HepG2 (cell line): ENCODE measurements around the gene DDX53. TPM values are rescaled to one million over a fixed set of nuclear protein-coding genes. Genes with fewer than 3 reads are reported as not detected.

Experiments used
- ATAC-seq: fragments of 200-7000 bp; cut with Tn5 transposase; 3 replicates; pipeline ENCODE4 v1.9.1; 2020; ENCODE audit warnings: mild to moderate bottlenecking, moderate library complexity
- BruUV-seq: library from RNA; stranded (reverse); fragments of 400-500 nt; replicated peaks from 2 replicates; lab custom pipeline; 2021; lab: Mats Ljungman, UMichigan
- CTCF ChIA-PET: fragments of 300-600 bp; formaldehyde crosslinking; extraction: SDS; loops from one replicate; lab custom pipeline; 2021; ENCODE audit warnings: low total read pairs, inconsistent platforms, low intra/inter-chr PET ratio; lab: Yijun Ruan, JAX
- POLR2A ChIA-PET: fragments of 350-600 bp; sonication (Branson Sonifier 250); formaldehyde crosslinking; loops from one replicate; lab custom pipeline; 2020; ENCODE audit warnings: antibody characterized with exemption, inconsistent platforms; lab: Yijun Ruan, JAX
- DNase-seq: peaks from one replicate; pipeline ENCODE4 v3.0.0-alpha.2; 2015; ENCODE audit warnings: low spot score
- FAIRE-seq: peaks from 3 replicates; lab custom pipeline; 2011; peaks lifted over from hg19 to GRCh38; lab: Jason Lieb, UNC
- H2AFZ ChIP-seq: one replicate; pipeline ENCODE4 v1.6.1; 2011; ENCODE audit warnings: low read length, inconsistent platforms
- H3K27ac ChIP-seq: fragments of 300-600 bp; 3 replicates; pipeline ENCODE4 v1.8.0; 2011; ENCODE audit warnings: mixed run types, mild to moderate bottlenecking, mixed read lengths, low read length, inconsistent platforms; ENCODE audit not compliant: insufficient read depth; ENCODE audit errors: extremely low read length
- H3K27me3 ChIP-seq, 2 experiments: fragments of 200-600 bp in 1 of 2; 2 replicates in 1 of 2; 3 replicates in 1 of 2; pipeline versions ENCODE4 v1.6.0 to v1.8.0; 2011; ENCODE audit warnings: low read length in 2 of 2, mild to moderate bottlenecking in 2 of 2, moderate library complexity in 2 of 2, inconsistent platforms in 1 of 2; ENCODE audit not compliant: insufficient read depth in 2 of 2, control insufficient read depth in 1 of 2
- H3K36me3 ChIP-seq, 2 experiments: fragments of 200-600 bp in 1 of 2; replicated peaks in 1 of 2; 2 replicates in 1 of 2; 3 replicates in 1 of 2; pipeline versions ENCODE4 v1.5.1 to v1.8.0; 2011; ENCODE audit warnings: low read length in 2 of 2, inconsistent platforms in 1 of 2; ENCODE audit not compliant: insufficient read depth in 2 of 2, control insufficient read depth in 1 of 2
- H3K4me1 ChIP-seq: 2 replicates; pipeline ENCODE4 v1.5.1; 2012; ENCODE audit warnings: low read length, inconsistent platforms; ENCODE audit not compliant: insufficient read depth
- H3K4me2 ChIP-seq: 2 replicates; pipeline ENCODE4 v1.6.0; 2011; ENCODE audit warnings: low read depth, low read length, inconsistent platforms
- H3K4me3 ChIP-seq, 3 experiments: fragments of 200-600 bp in 1 of 3; sonication (generic), shearing (Covaris generic) in 1 of 3; replicated peaks in 1 of 3; 2 replicates each; pipeline ENCODE4 v1.5.1; 2011 to 2016; ENCODE audit warnings: low read length in 3 of 3, inconsistent platforms in 2 of 3, low read depth in 2 of 3, mild to moderate bottlenecking in 2 of 3, control low read depth in 1 of 3, mixed read lengths in 1 of 3; ENCODE audit not compliant: insufficient read depth in 1 of 3
- H3K79me2 ChIP-seq: one replicate; pipeline ENCODE4 v1.6.1; 2011; ENCODE audit warnings: low read length, inconsistent platforms; ENCODE audit not compliant: insufficient read depth
- H3K9ac ChIP-seq: 2 replicates; pipeline ENCODE4 v1.6.0; 2011; ENCODE audit warnings: mild to moderate bottlenecking, low read depth, low read length, inconsistent platforms; ENCODE audit not compliant: insufficient read depth
- H3K9me3 ChIP-seq: 2 replicates; pipeline ENCODE4 v1.5.1; 2012; ENCODE audit warnings: mild to moderate bottlenecking, low read length
- H4K20me1 ChIP-seq: 2 replicates; pipeline ENCODE4 v1.6.0; 2011; ENCODE audit warnings: inconsistent platforms, mild to moderate bottlenecking, low read length, moderate library complexity; ENCODE audit not compliant: insufficient read depth
- HNF4A ChIP-seq: sonication (generic); formaldehyde crosslinking; IDR thresholded peaks from 2 replicates; pipeline ENCODE4 v1.4.0; 2020; ENCODE audit warnings: missing genetic modification reagents
- ZNF33A ChIP-seq: sonication (generic); formaldehyde crosslinking; IDR thresholded peaks from 2 replicates; pipeline ENCODE4 v1.5.1; 2020; ENCODE audit warnings: missing genetic modification reagents, mild to moderate bottlenecking, moderate library complexity, borderline replicate concordance
- ZNF446 ChIP-seq: sonication (generic); formaldehyde crosslinking; IDR thresholded peaks from 2 replicates; pipeline ENCODE4 v1.5.0; 2020; ENCODE audit warnings: mild to moderate bottlenecking, missing genetic modification reagents
- WGBS: methylation state at CpG from one replicate; pipeline ENCODE4 v1.1.6; 2017; ENCODE audit warnings: low lambda C conversion rate; 5-methylcytosine and 5-hydroxymethylcytosine counted together
- in situ Hi-C: cut with HindIII; loops from 2 replicates; pipeline ENCODE4 v1.10.0; 2017; ENCODE audit warnings: low pct_unique_long_range_greater_than_20kb; ENCODE audit not compliant: extremely low pct_ligation_motif_present
- intact Hi-C: fragments of 100-400 bp; cut with micrococcal nuclease; formaldehyde crosslinking; loops from one replicate; pipeline ENCODE4 v1.10.0; 2022; ENCODE audit not compliant: unreplicated experiment
- polyA plus RNA-seq, 8 experiments: library from polyadenylated mRNA; depleted of rRNA in 3 of 8; stranded (reverse) in 7 of 8; unstranded in 1 of 8; fragments of >200 nt; fragmentation: Illumina TruSeq in 4 of 8; extraction: Trizol in 4 of 8; gene quantifications; 2 replicates each; pipeline versions ENCODE4 v1.2.1 to v1.2.3, GENCODE V29; 2011 to 2016; ENCODE audit warnings: low read depth in 4 of 8, missing spikeins in 1 of 8, mixed read lengths in 1 of 8; ENCODE audit not compliant: insufficient read depth in 1 of 8
- total RNA-seq, 5 experiments: library from RNA; depleted of rRNA; stranded (reverse); fragments of >200 nt; fragmentation: Illumina TruSeq; extraction: Trizol; gene quantifications; 2 replicates each; pipeline ENCODE4 v1.2.3, GENCODE V29; 2016; ENCODE audit warnings: low read depth in 1 of 5
- TF ChIP-seq, protein P1 (sequence below): sonication (generic); formaldehyde crosslinking; IDR thresholded peaks from 2 replicates; pipeline ENCODE4 v1.4.0; 2020; ENCODE audit warnings: missing genetic modification reagents
- TF ChIP-seq, protein P2 (sequence below): sonication (generic); formaldehyde crosslinking; IDR thresholded peaks from 2 replicates; pipeline ENCODE4 v1.4.0; 2020; ENCODE audit warnings: mild to moderate bottlenecking, missing genetic modification reagents

Gene DDX53
- total and polyA plus RNA-seq, 2 of the 13 experiments (the other 11 are each of a cell fraction or from before 2014, with no cell fraction given): not detected

DNA sequence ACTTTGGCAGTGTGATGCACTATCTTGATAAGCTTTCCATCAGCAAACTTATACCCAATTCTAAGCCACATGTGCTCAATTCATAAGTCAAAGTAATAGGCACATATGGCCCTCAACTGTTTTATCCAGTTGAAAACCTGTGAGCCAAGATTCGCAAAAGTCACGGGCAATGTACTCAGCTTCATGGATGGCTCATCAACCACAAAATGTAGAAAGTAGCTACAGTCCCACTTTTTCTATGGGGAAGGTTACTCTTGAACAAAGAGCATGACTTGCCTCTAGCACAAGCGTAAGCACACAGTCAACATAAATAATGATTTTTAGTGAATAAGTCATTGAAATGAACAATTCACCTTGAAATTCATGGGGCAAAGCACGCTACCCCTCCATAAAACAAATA lies 25.1 kb upstream of the DDX53 start:
- Histone ChIP-seq H3K4me1 (no peaks in the 10 kb centered on the region), H3K9ac (no peak overlapping the region), H2AFZ (no peak overlapping the region), H4K20me1 (no peaks in the 10 kb centered on the region), H3K9me3 (no peaks in the 10 kb centered on the region), H3K79me2 (no peaks in the 10 kb centered on the region), H3K27me3 (no peaks in the 10 kb centered on the region), H3K4me3 (no peak overlapping the region), H3K36me3 (no peaks in the 10 kb centered on the region)
- no TSS peak for BruUV-seq
- WGBS: 33% methylated on average over 3 of the region's 4 CpGs
- no peak for DNase-seq
- intact Hi-C loops: no loop called here
- TF ChIP-seq, protein P1, sequence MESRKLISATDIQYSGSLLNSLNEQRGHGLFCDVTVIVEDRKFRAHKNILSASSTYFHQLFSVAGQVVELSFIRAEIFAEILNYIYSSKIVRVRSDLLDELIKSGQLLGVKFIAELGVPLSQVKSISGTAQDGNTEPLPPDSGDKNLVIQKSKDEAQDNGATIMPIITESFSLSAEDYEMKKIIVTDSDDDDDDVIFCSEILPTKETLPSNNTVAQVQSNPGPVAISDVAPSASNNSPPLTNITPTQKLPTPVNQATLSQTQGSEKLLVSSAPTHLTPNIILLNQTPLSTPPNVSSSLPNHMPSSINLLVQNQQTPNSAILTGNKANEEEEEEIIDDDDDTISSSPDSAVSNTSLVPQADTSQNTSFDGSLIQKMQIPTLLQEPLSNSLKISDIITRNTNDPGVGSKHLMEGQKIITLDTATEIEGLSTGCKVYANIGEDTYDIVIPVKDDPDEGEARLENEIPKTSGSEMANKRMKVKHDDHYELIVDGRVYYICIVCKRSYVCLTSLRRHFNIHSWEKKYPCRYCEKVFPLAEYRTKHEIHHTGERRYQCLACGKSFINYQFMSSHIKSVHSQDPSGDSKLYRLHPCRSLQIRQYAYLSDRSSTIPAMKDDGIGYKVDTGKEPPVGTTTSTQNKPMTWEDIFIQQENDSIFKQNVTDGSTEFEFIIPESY (CRISPR knock-in tag): no peak
- TF ChIP-seq ZNF33A (no peak), HNF4A (CRISPR knock-in tag) (no peak), ZNF446 (no peak)
- TF ChIP-seq, all 625 proteins: peak for 0
- Histone ChIP-seq H3K4me2 (no peak overlapping the region), H3K27ac (no peak overlapping the region)
- in situ Hi-C loops: no loop called here
- ChIA-PET POLR2A (no interaction called here), CTCF (no interaction called here)
- no peak for ATAC-seq
- FAIRE-seq: no peak

DNA sequence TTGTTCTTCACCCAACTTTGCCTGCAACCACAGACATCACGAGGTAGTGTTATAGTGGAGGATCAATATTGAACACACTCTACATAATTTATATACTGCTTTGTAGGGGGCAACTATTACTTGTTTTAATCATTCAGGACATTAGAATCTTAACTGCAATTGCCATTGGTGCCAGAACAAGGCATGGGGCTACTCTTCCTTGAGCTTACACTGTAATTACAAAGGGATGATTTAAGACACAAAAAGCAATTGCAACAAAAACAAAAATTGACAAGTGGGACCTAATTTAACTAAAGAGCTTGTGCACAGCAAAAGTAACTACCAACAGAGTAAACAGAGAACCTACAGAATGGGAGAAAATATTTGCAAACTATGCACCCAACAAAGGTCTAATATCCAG lies 24.0 kb upstream of the DDX53 start:
- POLR2A ChIA-PET: no interaction called here
- no peak for DNase-seq
- intact Hi-C loops: no loop called here
- no peaks in the 10 kb centered on the region for H4K20me1 ChIP-seq
- in situ Hi-C loops: no loop called here
- ATAC-seq: no peak
- H2AFZ ChIP-seq: no peak overlapping the region
- no peaks in the 10 kb centered on the region for H3K27me3 ChIP-seq
- no peak overlapping the region for H3K27ac ChIP-seq
- FAIRE-seq: no peak
- H3K4me2 ChIP-seq: no peak overlapping the region
- BruUV-seq: no TSS peak
- no peaks in the 10 kb centered on the region for H3K36me3 ChIP-seq
- no peaks in the 10 kb centered on the region for H3K4me1 ChIP-seq
- H3K9ac ChIP-seq: no peak overlapping the region
- 0% methylated on average over 1 of the region's 1 CpG for WGBS
- H3K79me2 ChIP-seq: no peaks in the 10 kb centered on the region
- CTCF ChIA-PET: no interaction called here
- H3K9me3 ChIP-seq: no peaks in the 10 kb centered on the region
- no peak overlapping the region for H3K4me3 ChIP-seq
- TF ChIP-seq, protein P2, sequence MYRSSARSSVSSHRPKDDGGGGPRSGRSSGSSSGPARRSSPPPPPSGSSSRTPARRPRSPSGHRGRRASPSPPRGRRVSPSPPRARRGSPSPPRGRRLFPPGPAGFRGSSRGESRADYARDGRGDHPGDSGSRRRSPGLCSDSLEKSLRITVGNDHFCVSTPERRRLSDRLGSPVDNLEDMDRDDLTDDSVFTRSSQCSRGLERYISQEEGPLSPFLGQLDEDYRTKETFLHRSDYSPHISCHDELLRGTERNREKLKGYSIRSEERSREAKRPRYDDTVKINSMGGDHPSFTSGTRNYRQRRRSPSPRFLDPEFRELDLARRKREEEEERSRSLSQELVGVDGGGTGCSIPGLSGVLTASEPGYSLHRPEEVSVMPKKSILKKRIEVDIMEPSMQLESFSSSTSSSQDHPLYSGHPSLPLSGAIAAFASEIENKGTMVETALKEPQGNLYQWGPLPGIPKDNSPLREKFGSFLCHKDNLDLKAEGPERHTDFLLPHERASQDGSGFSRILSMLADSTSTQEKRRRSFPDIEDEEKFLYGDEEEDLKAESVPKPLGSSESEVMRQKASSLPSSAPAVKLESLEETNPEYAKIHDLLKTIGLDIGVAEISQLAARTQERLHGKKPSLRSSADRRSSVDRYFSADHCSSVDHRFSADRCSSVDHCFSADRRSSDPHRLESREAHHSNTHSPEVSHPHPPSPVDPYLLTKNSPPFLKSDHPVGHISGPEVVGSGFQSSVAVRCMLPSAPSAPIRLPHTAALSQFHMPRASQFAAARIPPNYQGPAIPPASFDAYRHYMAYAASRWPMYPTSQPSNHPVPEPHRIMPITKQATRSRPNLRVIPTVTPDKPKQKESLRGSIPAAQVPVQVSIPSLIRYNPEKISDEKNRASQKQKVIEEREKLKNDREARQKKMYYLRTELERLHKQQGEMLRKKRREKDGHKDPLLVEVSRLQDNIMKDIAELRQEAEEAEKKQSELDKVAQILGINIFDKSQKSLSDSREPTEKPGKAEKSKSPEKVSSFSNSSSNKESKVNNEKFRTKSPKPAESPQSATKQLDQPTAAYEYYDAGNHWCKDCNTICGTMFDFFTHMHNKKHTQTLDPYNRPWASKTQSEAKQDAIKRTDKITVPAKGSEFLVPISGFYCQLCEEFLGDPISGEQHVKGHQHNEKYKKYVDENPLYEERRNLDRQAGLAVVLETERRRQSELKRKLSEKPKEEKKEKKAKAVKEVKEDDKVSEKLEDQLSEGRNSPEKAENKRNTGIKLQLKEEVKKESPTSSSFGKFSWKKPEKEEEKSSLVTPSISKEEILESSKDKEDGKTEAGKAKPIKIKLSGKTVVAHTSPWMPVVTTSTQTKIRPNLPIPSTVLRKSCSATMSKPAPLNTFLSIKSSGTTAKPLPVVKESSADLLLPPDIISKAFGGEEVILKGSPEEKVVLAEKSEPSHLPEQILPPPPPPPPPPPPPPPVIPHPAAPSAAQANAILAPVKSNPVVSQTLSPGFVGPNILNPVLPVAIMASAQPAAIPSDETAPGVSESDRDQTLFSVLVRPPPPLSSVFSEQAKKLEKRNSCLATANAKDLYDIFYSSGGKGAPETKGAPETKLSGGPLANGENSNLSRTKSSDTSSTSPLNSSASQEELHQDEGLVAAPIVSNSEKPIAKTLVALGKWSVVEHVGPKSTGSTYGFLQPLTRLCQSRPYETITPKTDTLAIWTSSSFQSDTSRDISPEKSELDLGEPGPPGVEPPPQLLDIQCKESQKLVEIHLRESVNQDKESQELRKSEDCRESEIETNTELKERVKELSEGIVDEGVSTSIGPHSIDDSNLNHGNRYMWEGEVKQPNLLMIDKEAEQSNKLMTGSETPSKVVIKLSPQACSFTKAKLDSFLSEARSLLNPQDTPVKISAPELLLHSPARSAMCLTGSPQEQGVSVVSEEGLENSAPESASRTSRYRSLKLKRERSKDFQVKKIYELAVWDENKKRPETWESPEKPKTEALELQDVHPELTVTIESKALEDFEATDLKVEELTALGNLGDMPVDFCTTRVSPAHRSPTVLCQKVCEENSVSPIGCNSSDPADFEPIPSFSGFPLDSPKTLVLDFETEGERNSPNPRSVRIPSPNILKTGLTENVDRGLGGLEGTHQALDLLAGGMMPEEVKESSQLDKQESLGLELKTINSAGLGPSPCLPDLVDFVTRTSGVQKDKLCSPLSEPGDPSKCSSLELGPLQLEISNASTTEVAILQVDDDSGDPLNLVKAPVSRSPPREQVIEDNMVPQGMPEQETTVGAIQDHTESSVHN (CRISPR knock-in tag): no peak
